MM.1S (cell line): ENCODE measurements around the gene NELFB.

Experiments
- DNase-seq: peaks from one replicate; pipeline ENCODE4 v3.0.0-alpha.2; 2015
- H2AFZ ChIP-seq: fragments of 300-600 bp; sonication (generic); 2 replicates; pipeline ENCODE4 v1.6.0; 2016; ENCODE audit warnings: antibody characterized with exemption, low read length
- H3F3A ChIP-seq: fragments of 300-600 bp; sonication (generic); 2 replicates; pipeline ENCODE4 v1.6.1; 2016; ENCODE audit warnings: mild to moderate bottlenecking, antibody characterized with exemption, low read length, moderate library complexity, mixed read lengths; ENCODE audit not compliant: insufficient read depth
- H3K27ac ChIP-seq: fragments of 300-600 bp; sonication (generic); 2 replicates; pipeline ENCODE4 v1.5.1; 2016; ENCODE audit warnings: mild to moderate bottlenecking, low read length
- H3K27me3 ChIP-seq: fragments of 300-600 bp; sonication (generic); replicated peaks from 2 replicates; pipeline ENCODE4 v1.6.0; 2016; ENCODE audit warnings: low read length; ENCODE audit not compliant: insufficient read depth
- H3K36me3 ChIP-seq: fragments of 300-600 bp; sonication (generic); replicated peaks from 2 replicates; pipeline ENCODE4 v1.6.1; 2016; ENCODE audit warnings: mild to moderate bottlenecking, low read length, mixed read lengths; ENCODE audit not compliant: insufficient read depth
- H3K4me1 ChIP-seq: fragments of 300-600 bp; sonication (generic); 2 replicates; pipeline ENCODE4 v1.6.1; 2016; ENCODE audit warnings: low read length, mixed read lengths
- H3K4me2 ChIP-seq: fragments of 300-600 bp; sonication (generic); 2 replicates; pipeline ENCODE4 v1.6.0; 2016; ENCODE audit warnings: low read depth, low read length
- H3K4me3 ChIP-seq: fragments of 300-600 bp; sonication (generic); 2 replicates; pipeline ENCODE4 v1.5.1; 2016; ENCODE audit warnings: low read length, mixed read lengths
- H3K79me2 ChIP-seq: fragments of 300-600 bp; sonication (generic); 2 replicates; pipeline ENCODE4 v1.6.1; 2016; ENCODE audit warnings: mixed run types, low read length, mixed read lengths
- H3K9ac ChIP-seq: fragments of 300-600 bp; sonication (generic); 2 replicates; pipeline ENCODE4 v1.6.1; 2016; ENCODE audit warnings: low read length, mixed read lengths
- H3K9me2 ChIP-seq: fragments of 300-600 bp; sonication (generic); replicated peaks from 2 replicates; pipeline ENCODE4 v1.6.1; 2016; ENCODE audit warnings: mild to moderate bottlenecking, low read length, mixed read lengths; ENCODE audit not compliant: insufficient read depth
- H3K9me3 ChIP-seq: fragments of 300-600 bp; sonication (generic); replicated peaks from 2 replicates; pipeline ENCODE4 v1.6.1; 2016; ENCODE audit warnings: mild to moderate bottlenecking, low read length, mixed read lengths; ENCODE audit not compliant: insufficient read depth
- H4K20me1 ChIP-seq: fragments of 300-600 bp; sonication (generic); 2 replicates; pipeline ENCODE4 v1.6.1; 2016; ENCODE audit warnings: mild to moderate bottlenecking, low read length, moderate library complexity, mixed read lengths; ENCODE audit not compliant: insufficient read depth
- EZH2 ChIP-seq: fragments of 300-600 bp; sonication (generic); optimal IDR thresholded peaks from 2 replicates; pipeline ENCODE3; 2017; ENCODE audit warnings: low read depth, mild to moderate bottlenecking, antibody characterized with exemption, low read length, mixed read lengths
- EZH2phosphoT487 ChIP-seq: fragments of 300-600 bp; sonication (generic); IDR thresholded peaks from 2 replicates; pipeline ENCODE4 v1.6.1; 2018; ENCODE audit warnings: antibody characterized with exemption, low read length
- TF ChIP-seq, protein P1 (sequence below): fragments of 300-600 bp; sonication (generic); IDR thresholded peaks from 2 replicates; pipeline ENCODE4 v1.5.1; 2016; ENCODE audit warnings: antibody characterized with exemption, low read length, mixed read lengths

Gene NELFB

DNA sequence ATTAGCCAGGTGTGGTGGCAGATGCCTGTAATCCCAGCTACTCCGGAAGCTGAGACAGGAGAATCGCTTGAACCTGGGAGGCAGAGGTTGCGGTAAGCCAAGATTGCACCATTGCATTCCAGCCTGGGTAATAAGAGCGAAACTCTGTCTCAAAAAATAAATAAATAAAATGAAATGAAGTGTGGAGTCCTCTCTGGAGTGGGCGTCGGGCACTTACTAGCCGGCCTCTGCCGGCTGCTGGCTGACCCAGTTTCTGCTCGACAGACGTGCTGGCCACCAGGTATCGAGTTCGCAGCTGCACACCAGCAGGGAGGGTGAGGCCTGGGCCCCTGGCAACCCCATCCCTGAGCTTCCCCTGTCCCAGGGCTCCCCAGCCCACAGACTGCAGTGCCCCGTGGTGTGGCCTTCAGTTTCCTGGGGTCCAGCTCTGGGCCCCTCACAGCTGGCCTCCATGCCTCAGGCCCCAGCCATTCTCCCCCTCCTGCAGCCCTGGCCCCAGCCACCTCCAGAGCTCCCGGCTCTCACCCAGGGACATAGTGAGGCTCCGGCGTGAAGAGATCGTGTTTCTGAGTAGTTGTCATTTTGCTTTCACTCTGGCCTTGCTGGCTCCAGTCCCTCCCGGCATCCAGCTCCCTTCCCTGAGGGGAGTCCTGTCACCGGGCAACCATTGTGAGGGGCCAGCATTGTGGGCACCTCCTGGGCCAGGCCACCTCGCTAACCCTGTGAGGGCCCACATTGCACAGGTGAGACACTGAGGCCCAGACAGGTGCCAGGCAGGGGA is 7.8 kb upstream of the NELFB start:
- H3K27me3 ChIP-seq, result no peaks in the 10 kb centered on the region
- no peak overlapping the region for H3K4me2 ChIP-seq

GRCh38 chr9:137247916-137248175 is 7.3 kb upstream of the NELFB start:
- TF ChIP-seq EZH2 (no peak), EZH2phosphoT487 (no peak)
- TF ChIP-seq, protein P1, sequence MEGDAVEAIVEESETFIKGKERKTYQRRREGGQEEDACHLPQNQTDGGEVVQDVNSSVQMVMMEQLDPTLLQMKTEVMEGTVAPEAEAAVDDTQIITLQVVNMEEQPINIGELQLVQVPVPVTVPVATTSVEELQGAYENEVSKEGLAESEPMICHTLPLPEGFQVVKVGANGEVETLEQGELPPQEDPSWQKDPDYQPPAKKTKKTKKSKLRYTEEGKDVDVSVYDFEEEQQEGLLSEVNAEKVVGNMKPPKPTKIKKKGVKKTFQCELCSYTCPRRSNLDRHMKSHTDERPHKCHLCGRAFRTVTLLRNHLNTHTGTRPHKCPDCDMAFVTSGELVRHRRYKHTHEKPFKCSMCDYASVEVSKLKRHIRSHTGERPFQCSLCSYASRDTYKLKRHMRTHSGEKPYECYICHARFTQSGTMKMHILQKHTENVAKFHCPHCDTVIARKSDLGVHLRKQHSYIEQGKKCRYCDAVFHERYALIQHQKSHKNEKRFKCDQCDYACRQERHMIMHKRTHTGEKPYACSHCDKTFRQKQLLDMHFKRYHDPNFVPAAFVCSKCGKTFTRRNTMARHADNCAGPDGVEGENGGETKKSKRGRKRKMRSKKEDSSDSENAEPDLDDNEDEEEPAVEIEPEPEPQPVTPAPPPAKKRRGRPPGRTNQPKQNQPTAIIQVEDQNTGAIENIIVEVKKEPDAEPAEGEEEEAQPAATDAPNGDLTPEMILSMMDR, result no peak
- Histone ChIP-seq H3K9me3 (no peaks in the 10 kb centered on the region), H3K36me3 (no peaks in the 10 kb centered on the region), H2AFZ (no peak overlapping the region), H3K79me2 (peaks cover 4% of the 10 kb centered on the region), H3F3A (peaks cover 12% of the 10 kb centered on the region; the same call in 1 of the 2 replicates), H3K27ac (no peak overlapping the region), H3K4me1 (0 out of 2 replicates have a peak, but pooled peaks cover 1% of the 10 kb centered on the region), H3K9ac (no peak overlapping the region), H3K4me3 (no peak overlapping the region), H3K27me3 (no peaks in the 10 kb centered on the region), H4K20me1 (0 out of 2 replicates have a peak, but pooled peaks cover 6% of the 10 kb centered on the region), H3K9me2 (no peaks in the 10 kb centered on the region), H3K4me2 (no peak overlapping the region)
- DNase-seq, result no peak

More for the DNA sequence above, 7.8 kb upstream of the NELFB start:
- H2AFZ ChIP-seq, result no peak overlapping the region
- H3K4me3 ChIP-seq, result no peak overlapping the region
- no peak overlapping the region for H3K9ac ChIP-seq
- H4K20me1 ChIP-seq, result peaks cover 10% of the 10 kb centered on the region
- no peak for DNase-seq
- no peak overlapping the region for H3K27ac ChIP-seq
- H3K9me3 ChIP-seq, result no peaks in the 10 kb centered on the region
- peaks cover 6% of the 10 kb centered on the region; the same call in 1 of the 2 replicates for H3K4me1 ChIP-seq
- H3F3A ChIP-seq, result peaks cover 17% of the 10 kb centered on the region; the same call in 1 of the 2 replicates
- H3K79me2 ChIP-seq, result peaks cover 9% of the 10 kb centered on the region
- no peaks in the 10 kb centered on the region for H3K9me2 ChIP-seq
- H3K36me3 ChIP-seq, result no peaks in the 10 kb centered on the region
- TF ChIP-seq, protein P1, result no peak
- TF ChIP-seq EZH2 (no peak), EZH2phosphoT487 (no peak)

- no peaks in the 10 kb centered on the region for H3K27me3 ChIP-seq
- H3K79me2 ChIP-seq, result peaks cover 3% of the 10 kb centered on the region
- no peak overlapping the region for H3K4me2 ChIP-seq
- no peaks in the 10 kb centered on the region for H3K36me3 ChIP-seq
- no peaks in the 10 kb centered on the region for H3K9me2 ChIP-seq
- H3K4me3 ChIP-seq, result no peak overlapping the region
- DNase-seq, result no peak
- H3F3A ChIP-seq, result peaks cover 3% of the 10 kb centered on the region; the same call in 1 of the 2 replicates
- no peak overlapping the region for H3K27ac ChIP-seq
- no peaks in the 10 kb centered on the region for H4K20me1 ChIP-seq
- H2AFZ ChIP-seq, result no peak overlapping the region
- peaks cover 4% of the 10 kb centered on the region; the same call in 1 of the 2 replicates for H3K4me1 ChIP-seq
- H3K9me3 ChIP-seq, result no peaks in the 10 kb centered on the region
- H3K9ac ChIP-seq, result no peak overlapping the region
- TF ChIP-seq EZH2phosphoT487 (no peak), EZH2 (no peak)
- TF ChIP-seq, protein P1, result no peak
Observed at GRCh38 chr9:137250329-137251193, 4.6 kb upstream of the NELFB start.
